OCI-LY1 (cell line): ENCODE data around the gene TNFAIP3.

Experiments used
- EZH2 ChIP-seq: fragments of 200-600 bp; sonication (generic), shearing (Covaris generic); IDR thresholded peaks from 2 replicates; pipeline ENCODE4 v1.8.0; 2017; ENCODE audit warnings: borderline replicate concordance, mixed run types, mild to moderate bottlenecking, antibody characterized with exemption, low read length, moderate library complexity, mixed read lengths
- TF ChIP-seq, protein P1 (sequence below): fragments of 200-600 bp; sonication (generic), shearing (Covaris generic); IDR thresholded peaks from 2 replicates; pipeline ENCODE4 v1.5.1; 2017; ENCODE audit warnings: mild to moderate bottlenecking, antibody characterized with exemption, low read length, moderate library complexity, mixed read lengths

- TF ChIP-seq, protein P1, sequence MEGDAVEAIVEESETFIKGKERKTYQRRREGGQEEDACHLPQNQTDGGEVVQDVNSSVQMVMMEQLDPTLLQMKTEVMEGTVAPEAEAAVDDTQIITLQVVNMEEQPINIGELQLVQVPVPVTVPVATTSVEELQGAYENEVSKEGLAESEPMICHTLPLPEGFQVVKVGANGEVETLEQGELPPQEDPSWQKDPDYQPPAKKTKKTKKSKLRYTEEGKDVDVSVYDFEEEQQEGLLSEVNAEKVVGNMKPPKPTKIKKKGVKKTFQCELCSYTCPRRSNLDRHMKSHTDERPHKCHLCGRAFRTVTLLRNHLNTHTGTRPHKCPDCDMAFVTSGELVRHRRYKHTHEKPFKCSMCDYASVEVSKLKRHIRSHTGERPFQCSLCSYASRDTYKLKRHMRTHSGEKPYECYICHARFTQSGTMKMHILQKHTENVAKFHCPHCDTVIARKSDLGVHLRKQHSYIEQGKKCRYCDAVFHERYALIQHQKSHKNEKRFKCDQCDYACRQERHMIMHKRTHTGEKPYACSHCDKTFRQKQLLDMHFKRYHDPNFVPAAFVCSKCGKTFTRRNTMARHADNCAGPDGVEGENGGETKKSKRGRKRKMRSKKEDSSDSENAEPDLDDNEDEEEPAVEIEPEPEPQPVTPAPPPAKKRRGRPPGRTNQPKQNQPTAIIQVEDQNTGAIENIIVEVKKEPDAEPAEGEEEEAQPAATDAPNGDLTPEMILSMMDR: no peak
- TF ChIP-seq EZH2: no peak
These were observed 24.0 kb downstream of the TNFAIP3 start for GRCh38 chr6:137890983-137891537.
